GM04503 (cell line): ENCODE measurements around the gene CD82.

Experiments
- DNase-seq: peaks from one replicate; pipeline ENCODE4 v3.0.0-alpha.2; 2012; ENCODE audit warnings: low read depth

The CD82 gene

DNA sequence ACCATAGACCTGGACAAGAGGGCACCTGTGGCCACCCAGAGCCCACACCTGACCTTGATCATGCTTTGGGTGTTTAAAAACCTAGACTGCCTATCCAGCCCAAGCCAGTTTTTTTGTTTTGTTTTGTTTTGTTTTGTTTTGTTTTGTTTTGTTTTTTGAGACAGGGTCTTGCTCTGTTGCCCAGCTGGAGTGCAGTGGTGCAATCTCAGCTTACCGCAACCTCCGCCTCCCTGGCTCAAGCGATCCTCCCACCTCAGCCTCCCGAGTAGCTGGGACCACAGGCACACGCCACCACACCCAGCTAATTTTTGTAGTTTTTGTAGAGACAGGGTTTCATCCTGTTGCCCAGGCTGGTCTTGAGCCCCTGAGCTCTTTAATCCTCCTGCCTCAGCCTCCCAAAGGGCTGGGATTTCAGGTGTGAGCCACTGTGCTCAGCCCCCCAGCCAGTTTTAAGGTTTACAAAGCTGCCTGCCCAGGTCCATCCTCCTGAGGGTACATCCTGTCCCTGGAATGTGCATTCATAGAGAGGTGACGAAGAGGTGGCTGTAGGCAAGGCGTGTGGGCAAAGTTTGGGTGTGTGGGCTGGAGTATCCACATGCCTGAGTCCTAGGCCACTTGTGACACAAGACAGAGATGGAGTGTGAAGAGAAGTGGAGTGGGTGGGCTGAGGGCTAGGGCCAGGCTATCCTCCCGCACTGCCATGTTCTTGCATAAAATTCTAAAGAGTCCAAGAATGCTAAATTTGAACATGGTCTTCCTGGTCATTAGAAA lies 3.3 kb upstream of the CD82 start:
- no peak for DNase-seq

- DNase-seq: no peak
Observed at GRCh38 chr11:44562845-44563460, 2.5 kb upstream of the CD82 start.

GRCh38 chr11:44563711-44564110 lies 1.8 kb upstream of the CD82 start:
- DNase-seq: peak; percentile 41

- DNase-seq: no peak
Observed at GRCh38 chr11:44564166-44564565, 1.3 kb upstream of the CD82 start.

GRCh38 chr11:44564670-44565210 lies 723 bp upstream of the CD82 start:
- peak; percentile 60 for DNase-seq

DNA sequence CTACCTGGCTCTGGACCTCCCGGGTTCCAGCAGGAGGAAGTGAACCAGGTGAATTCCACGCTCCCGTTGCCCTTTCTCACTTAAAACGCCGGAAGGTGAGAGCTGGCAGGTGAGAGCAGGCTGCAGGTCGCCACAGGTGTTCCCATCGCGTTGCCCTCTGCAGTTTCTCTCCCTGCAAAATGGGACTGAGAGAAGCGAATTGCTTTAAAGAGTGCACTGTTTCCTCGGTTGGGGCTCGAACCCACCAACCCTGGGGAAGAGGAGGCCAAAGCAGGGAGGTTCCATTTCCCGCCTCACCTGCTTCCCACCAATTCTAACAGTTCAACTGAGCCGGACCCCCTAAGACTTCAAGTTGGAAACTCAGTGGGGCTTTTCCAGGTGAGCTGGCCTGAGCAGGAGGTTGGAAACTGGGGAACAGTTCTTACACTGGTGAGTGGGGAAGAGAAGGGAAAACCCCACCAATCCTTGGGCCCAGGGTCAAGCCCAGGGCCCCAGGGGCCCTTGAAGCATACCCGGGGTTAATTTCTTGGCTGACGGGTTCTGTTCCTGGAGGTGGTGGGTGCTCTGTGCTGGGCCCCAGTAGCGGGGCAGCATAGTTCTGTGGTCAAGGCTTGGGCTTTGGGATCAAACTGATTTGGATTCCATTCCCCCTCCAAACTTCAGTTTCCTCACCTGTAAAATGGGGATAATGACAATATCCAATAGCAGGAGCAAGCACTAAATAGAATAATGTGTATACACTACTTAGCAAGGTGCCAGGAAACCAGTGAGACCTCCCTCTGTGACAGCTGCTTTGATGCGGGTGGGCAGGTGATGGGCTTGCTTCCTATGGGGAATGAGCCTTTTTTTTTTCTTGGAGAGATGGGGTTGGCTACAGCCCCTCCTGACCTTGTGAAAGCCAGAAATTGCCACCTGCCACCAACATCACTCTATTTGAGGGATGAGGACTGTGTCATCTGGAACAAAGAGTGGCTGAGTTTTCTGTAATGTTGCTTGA lies 788 bp downstream of the CD82 start:
- DNase-seq: no peak

DNA sequence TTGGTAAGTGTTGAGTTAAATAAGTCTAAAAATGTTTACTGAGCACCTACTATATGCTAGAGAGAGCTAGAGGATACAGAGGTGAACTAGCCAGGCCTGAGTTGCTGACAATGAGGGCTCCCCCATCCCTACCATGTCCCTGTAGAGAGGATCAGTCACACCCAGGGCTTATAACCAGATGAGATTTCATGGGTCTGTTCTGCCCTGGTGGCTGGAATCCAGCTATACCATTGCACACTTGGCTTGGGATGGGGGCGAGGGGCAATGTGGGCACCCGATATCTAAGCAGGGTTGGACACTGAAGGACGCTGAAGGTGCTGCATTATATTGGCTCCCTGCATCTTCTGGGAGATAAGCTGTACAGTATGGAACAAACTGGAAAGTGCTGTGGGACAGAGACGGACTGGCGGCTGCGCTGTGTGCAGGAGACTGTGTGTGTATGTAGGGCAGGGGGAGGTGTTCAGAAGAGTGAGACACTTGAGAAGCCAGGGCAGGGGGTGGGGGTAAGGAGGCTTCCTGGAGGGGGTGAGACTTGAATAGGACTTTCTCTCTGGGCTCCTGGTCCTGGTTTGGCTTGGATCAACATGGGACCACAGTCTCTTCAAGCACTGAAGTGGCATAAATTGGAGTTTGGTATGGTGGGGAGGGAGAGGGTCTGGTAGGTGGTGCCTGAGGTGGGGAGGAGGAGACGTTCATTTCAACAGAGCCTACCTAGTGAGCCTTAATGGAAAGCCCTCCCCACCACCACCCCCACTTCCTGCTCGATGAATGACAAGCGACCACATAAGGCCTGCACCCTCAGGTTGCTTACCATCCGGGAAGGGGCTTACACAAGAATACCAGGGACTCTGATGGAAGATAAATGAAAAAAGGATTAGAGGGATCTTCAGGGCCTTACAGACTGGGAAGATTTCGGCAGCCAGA lies 1.8 kb downstream of the CD82 start:
- DNase-seq: no peak

DNA sequence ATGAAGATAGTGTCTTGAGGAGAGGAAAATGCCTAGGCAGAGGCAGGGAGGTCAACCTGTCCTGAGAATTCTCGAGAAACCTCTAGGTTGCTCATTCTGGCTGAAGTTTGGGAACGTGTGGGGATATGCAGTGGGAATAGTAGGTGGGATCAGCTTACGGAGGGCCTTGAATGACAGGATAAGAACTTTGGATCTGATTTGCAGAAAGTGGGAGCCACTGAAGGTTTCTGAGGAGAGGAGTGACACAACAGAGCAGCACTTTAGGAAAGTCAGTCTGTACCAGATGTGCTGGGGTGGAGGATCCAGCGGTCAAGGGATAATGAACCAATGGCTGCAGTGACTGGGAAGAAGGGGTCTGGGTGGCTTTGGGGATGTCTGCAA lies 2.4 kb downstream of the CD82 start:
- DNase-seq: no peak

GRCh38 chr11:44568331-44568657 lies 2.8 kb downstream of the CD82 start:
- DNase-seq: no peak

- peak; percentile 69 for DNase-seq
Observed at GRCh38 chr11:44568658-44569473, 3.4 kb downstream of the CD82 start.

- DNase-seq: no peak
Observed at GRCh38 chr11:44570411-44571155, 5.1 kb downstream of the CD82 start.

DNA sequence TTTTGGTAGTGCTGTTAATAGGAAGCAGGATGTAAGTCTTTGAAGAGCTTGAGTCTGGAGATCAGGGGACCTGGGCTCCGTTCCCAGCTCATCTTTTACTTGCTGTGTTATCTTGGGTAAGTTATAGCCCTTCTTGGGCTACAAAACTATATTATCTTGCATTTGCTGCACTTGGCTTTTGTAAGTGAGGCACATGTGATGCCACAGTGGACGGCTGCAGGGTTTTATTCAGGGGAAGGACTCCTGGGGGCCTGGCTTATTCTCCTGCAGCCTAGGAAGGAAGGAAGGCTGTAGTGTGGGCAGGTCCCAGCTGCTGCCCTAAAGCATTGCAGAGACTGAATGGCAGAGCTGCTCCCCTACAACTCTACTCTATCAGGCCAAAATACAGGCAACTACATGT lies 6.4 kb downstream of the CD82 start:
- no peak for DNase-seq

GRCh38 chr11:44572436-44572835 lies 7.0 kb downstream of the CD82 start:
- DNase-seq: no peak

GRCh38 chr11:44572884-44573283 lies 7.4 kb downstream of the CD82 start:
- DNase-seq: no peak

GRCh38 chr11:44573333-44573732 lies 7.9 kb downstream of the CD82 start:
- DNase-seq: no peak

GRCh38 chr11:44574610-44575287 lies 9.3 kb downstream of the CD82 start:
- DNase-seq: peak; percentile 96

DNA sequence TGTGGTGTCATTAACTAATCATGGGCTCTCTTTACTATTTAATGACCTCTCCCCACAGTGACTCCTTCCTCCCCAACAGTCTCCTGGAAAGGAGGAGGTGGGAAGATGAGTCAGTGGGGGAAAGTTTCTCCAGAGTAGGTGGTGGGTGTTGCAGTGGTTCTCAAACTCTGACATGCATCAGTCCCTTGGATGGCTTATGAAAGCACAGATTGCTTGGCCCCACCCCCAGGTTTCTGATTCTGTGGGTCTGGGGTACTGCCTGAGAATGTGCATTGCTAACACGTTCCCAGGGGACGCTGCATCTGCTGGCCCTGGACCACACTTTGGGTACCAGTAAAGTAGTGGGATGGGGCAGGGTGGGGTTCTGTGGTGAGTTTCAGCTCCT lies 9.8 kb downstream of the CD82 start:
- peak; percentile 35 for DNase-seq

- DNase-seq: no peak
Observed at GRCh38 chr11:44575962-44576361, 10.5 kb downstream of the CD82 start.

DNA sequence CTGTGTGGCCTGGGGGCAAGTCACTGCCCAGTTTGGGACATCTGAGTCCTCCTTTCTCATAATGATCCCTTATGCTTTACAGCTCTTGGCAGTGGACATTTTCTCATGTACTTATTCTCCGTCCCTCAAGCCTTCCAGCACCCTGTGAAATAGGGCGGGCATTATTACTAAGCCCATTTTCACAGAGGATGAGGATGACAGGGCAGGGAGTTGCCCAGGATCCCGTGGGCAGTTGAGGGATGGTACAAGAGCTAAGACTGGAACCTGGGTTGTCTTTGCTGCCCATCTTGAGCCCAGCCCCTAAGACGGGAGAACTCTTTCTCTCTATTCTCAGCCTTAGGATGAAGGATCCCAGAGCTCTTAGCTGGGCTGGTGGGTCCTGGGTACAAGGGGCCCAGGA lies 11.2 kb downstream of the CD82 start:
- no peak for DNase-seq
